SK-N-MC (cell line): Measurements from ENCODE around the gene BCL2L13.

Experiments used
- EZH2 ChIP-seq: fragments of 200-600 bp; sonication (generic); IDR thresholded peaks from one replicate; pipeline ENCODE4 v1.6.1; 2017; ENCODE audit warnings: antibody characterized with exemption
- FOXP2 ChIP-seq: optimal IDR thresholded peaks from 2 replicates; pipeline ENCODE3; 2011; ENCODE audit warnings: mild to moderate bottlenecking, moderate library complexity; ENCODE audit not compliant: insufficient read depth; ENCODE audit errors: extremely low read length, control extremely low read depth
- POLR2AphosphoS5 ChIP-seq: IDR thresholded peaks from 2 replicates; pipeline ENCODE4 v1.6.1; 2012; ENCODE audit warnings: mild to moderate bottlenecking, low read depth, low read length, borderline replicate concordance

GRCh38 chr22:17698948-17699347 lies 60.4 kb downstream of the BCL2L13 start:
- TF ChIP-seq POLR2AphosphoS5 = no peak
- no peak for TF ChIP-seq EZH2
- no peak for TF ChIP-seq FOXP2
